ENCODE data around the gene SINHCAF.

GRCh38 chr12:31309279-31309678 lies 16.7 kb downstream of the SINHCAF start:
- TF ChIP-seq, protein P1, sequence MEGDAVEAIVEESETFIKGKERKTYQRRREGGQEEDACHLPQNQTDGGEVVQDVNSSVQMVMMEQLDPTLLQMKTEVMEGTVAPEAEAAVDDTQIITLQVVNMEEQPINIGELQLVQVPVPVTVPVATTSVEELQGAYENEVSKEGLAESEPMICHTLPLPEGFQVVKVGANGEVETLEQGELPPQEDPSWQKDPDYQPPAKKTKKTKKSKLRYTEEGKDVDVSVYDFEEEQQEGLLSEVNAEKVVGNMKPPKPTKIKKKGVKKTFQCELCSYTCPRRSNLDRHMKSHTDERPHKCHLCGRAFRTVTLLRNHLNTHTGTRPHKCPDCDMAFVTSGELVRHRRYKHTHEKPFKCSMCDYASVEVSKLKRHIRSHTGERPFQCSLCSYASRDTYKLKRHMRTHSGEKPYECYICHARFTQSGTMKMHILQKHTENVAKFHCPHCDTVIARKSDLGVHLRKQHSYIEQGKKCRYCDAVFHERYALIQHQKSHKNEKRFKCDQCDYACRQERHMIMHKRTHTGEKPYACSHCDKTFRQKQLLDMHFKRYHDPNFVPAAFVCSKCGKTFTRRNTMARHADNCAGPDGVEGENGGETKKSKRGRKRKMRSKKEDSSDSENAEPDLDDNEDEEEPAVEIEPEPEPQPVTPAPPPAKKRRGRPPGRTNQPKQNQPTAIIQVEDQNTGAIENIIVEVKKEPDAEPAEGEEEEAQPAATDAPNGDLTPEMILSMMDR (IDR thresholded peaks at IDR 0.05; ENCODE audit: poor library complexity, severe bottlenecking), result no peak
- TF ChIP-seq REST (IDR thresholded peaks at IDR 0.05; ENCODE audit: borderline replicate concordance), result no peak
- TF ChIP-seq EZH2 (IDR thresholded peaks at IDR 0.05; ENCODE audit: borderline replicate concordance, insufficient read depth, low read length, poor library complexity, severe bottlenecking), result no peak
- TF ChIP-seq MXI1 (conservative IDR thresholded peaks at IDR 0.05; ENCODE audit: poor library complexity, severe bottlenecking), result no peak

Measured in neural cell (in vitro differentiated cells).